Neural cell (in vitro differentiated cells): ENCODE measurements around the gene RETNLB.

Experiments used
- EP300 ChIP-seq: fragments of 450-650 bp; conservative IDR thresholded peaks from 2 replicates; pipeline ENCODE4 v1.6.1; 2014; ENCODE audit warnings: antibody characterized with exemption, mild to moderate bottlenecking, moderate library complexity; ENCODE audit not compliant: poor library complexity, severe bottlenecking
- EZH2 ChIP-seq: fragments of 200-600, 300-800 bp; shearing (Covaris generic), sonication (generic); IDR thresholded peaks from 2 replicates; pipeline ENCODE4 v1.6.1; 2014; ENCODE audit warnings: antibody characterized with exemption, low read length, borderline replicate concordance, mild to moderate bottlenecking; ENCODE audit not compliant: insufficient read depth, poor library complexity, severe bottlenecking
- RAD21 ChIP-seq: fragments of 450-650 bp; conservative IDR thresholded peaks from 2 replicates; pipeline ENCODE4 v1.6.1; 2014; ENCODE audit warnings: antibody characterized with exemption, mild to moderate bottlenecking, moderate library complexity
- TF ChIP-seq, protein P1 (sequence below): fragments of 450-650 bp; IDR thresholded peaks from 2 replicates; pipeline ENCODE4 v1.5.1; 2014; ENCODE audit warnings: antibody characterized with exemption, mild to moderate bottlenecking, moderate library complexity; ENCODE audit not compliant: poor library complexity, severe bottlenecking
- TF ChIP-seq, protein P2 (sequence below): IDR thresholded peaks from 2 replicates; pipeline ENCODE4 v1.6.1; 2012; ENCODE audit warnings: borderline replicate concordance

DNA sequence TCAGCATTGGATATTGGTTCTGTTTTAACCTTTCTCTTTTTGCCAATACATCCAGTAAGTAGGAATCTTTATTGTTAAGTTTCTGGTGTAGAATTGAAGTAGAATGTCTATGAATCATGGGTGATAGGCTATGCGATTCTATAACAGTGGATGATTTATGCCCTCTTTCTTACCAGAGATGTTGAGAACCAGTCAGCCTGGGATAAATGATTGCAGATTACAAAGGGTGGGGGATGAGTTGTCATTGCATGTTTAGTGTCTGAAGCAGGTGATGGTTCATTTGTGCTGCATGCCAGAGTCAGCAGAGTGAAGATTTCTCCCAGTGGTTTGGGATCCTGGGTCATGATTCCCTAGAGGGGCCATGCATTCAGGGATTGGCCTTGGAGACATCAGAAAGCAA is 14.3 kb downstream of the RETNLB start:
- no peak for TF ChIP-seq RAD21
- TF ChIP-seq, protein P1, sequence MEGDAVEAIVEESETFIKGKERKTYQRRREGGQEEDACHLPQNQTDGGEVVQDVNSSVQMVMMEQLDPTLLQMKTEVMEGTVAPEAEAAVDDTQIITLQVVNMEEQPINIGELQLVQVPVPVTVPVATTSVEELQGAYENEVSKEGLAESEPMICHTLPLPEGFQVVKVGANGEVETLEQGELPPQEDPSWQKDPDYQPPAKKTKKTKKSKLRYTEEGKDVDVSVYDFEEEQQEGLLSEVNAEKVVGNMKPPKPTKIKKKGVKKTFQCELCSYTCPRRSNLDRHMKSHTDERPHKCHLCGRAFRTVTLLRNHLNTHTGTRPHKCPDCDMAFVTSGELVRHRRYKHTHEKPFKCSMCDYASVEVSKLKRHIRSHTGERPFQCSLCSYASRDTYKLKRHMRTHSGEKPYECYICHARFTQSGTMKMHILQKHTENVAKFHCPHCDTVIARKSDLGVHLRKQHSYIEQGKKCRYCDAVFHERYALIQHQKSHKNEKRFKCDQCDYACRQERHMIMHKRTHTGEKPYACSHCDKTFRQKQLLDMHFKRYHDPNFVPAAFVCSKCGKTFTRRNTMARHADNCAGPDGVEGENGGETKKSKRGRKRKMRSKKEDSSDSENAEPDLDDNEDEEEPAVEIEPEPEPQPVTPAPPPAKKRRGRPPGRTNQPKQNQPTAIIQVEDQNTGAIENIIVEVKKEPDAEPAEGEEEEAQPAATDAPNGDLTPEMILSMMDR, result no peak
- no peak for TF ChIP-seq EZH2
- TF ChIP-seq, protein P2, sequence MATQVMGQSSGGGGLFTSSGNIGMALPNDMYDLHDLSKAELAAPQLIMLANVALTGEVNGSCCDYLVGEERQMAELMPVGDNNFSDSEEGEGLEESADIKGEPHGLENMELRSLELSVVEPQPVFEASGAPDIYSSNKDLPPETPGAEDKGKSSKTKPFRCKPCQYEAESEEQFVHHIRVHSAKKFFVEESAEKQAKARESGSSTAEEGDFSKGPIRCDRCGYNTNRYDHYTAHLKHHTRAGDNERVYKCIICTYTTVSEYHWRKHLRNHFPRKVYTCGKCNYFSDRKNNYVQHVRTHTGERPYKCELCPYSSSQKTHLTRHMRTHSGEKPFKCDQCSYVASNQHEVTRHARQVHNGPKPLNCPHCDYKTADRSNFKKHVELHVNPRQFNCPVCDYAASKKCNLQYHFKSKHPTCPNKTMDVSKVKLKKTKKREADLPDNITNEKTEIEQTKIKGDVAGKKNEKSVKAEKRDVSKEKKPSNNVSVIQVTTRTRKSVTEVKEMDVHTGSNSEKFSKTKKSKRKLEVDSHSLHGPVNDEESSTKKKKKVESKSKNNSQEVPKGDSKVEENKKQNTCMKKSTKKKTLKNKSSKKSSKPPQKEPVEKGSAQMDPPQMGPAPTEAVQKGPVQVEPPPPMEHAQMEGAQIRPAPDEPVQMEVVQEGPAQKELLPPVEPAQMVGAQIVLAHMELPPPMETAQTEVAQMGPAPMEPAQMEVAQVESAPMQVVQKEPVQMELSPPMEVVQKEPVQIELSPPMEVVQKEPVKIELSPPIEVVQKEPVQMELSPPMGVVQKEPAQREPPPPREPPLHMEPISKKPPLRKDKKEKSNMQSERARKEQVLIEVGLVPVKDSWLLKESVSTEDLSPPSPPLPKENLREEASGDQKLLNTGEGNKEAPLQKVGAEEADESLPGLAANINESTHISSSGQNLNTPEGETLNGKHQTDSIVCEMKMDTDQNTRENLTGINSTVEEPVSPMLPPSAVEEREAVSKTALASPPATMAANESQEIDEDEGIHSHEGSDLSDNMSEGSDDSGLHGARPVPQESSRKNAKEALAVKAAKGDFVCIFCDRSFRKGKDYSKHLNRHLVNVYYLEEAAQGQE, result no peak
- TF ChIP-seq EP300, result no peak
